PFSK-1 (cell line): ENCODE measurements around the gene CREB1.

Experiments used
- FOXP2 ChIP-seq: optimal IDR thresholded peaks from 2 replicates; pipeline ENCODE3; 2011; ENCODE audit warnings: borderline replicate concordance, control low read depth, inconsistent platforms; ENCODE audit not compliant: insufficient read depth; ENCODE audit errors: extremely low read length, extremely low read depth
- POLR2AphosphoS5 ChIP-seq: IDR thresholded peaks from 2 replicates; pipeline ENCODE4 v1.6.1; 2012; ENCODE audit warnings: low read depth, mild to moderate bottlenecking, control low read depth, low read length, moderate library complexity
- SIN3A ChIP-seq: IDR thresholded peaks from 2 replicates; pipeline ENCODE4 v1.6.1; 2012; ENCODE audit warnings: mild to moderate bottlenecking, low read length, moderate library complexity, borderline replicate concordance; ENCODE audit not compliant: insufficient read depth
- TAF1 ChIP-seq: IDR thresholded peaks from 2 replicates; pipeline ENCODE4 v1.6.1; 2012; ENCODE audit warnings: low read length, control low read depth, borderline replicate concordance; ENCODE audit not compliant: insufficient read depth
- TF ChIP-seq, protein P1 (sequence below), 2 experiments: IDR thresholded peaks; 2 replicates each; pipeline versions ENCODE4 v1.6.1 to v1.8.0; 2011 to 2012; ENCODE audit warnings: low read depth in 2 of 2, low read length in 2 of 2, control low read depth in 1 of 2, inconsistent platforms in 1 of 2, mild to moderate bottlenecking in 1 of 2, moderate library complexity in 1 of 2; ENCODE audit not compliant: insufficient read depth in 1 of 2

- TF ChIP-seq, protein P1, sequence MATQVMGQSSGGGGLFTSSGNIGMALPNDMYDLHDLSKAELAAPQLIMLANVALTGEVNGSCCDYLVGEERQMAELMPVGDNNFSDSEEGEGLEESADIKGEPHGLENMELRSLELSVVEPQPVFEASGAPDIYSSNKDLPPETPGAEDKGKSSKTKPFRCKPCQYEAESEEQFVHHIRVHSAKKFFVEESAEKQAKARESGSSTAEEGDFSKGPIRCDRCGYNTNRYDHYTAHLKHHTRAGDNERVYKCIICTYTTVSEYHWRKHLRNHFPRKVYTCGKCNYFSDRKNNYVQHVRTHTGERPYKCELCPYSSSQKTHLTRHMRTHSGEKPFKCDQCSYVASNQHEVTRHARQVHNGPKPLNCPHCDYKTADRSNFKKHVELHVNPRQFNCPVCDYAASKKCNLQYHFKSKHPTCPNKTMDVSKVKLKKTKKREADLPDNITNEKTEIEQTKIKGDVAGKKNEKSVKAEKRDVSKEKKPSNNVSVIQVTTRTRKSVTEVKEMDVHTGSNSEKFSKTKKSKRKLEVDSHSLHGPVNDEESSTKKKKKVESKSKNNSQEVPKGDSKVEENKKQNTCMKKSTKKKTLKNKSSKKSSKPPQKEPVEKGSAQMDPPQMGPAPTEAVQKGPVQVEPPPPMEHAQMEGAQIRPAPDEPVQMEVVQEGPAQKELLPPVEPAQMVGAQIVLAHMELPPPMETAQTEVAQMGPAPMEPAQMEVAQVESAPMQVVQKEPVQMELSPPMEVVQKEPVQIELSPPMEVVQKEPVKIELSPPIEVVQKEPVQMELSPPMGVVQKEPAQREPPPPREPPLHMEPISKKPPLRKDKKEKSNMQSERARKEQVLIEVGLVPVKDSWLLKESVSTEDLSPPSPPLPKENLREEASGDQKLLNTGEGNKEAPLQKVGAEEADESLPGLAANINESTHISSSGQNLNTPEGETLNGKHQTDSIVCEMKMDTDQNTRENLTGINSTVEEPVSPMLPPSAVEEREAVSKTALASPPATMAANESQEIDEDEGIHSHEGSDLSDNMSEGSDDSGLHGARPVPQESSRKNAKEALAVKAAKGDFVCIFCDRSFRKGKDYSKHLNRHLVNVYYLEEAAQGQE (IDR thresholded peaks at IDR 0.05; ENCODE audit: insufficient read depth in 1 of 2, low read depth in 2 of 2, low read length in 2 of 2) = no peak
- no peak for TF ChIP-seq FOXP2
- TF ChIP-seq POLR2AphosphoS5 = no peak
- no peak for TF ChIP-seq TAF1
- no peak for TF ChIP-seq SIN3A
Observed at GRCh38 chr2:207616185-207616584, 86.4 kb downstream of the CREB1 start.
